HEK293T (cell line): ENCODE results near the gene CDSN.

Experiments used
- CTCF ChIA-PET: fragments of 350-600 bp; formaldehyde crosslinking; extraction: SDS; loops from one replicate; lab custom pipeline; 2021; ENCODE audit warnings: antibody characterized with exemption, inconsistent platforms; lab: Yijun Ruan, JAX
- POLR2A ChIA-PET: fragments of 350-600 bp; formaldehyde crosslinking; extraction: SDS; loops from one replicate; lab custom pipeline; 2020; ENCODE audit warnings: antibody characterized with exemption, inconsistent platforms; lab: Yijun Ruan, JAX
- DNase-seq: peaks from one replicate; pipeline ENCODE4 v3.0.0; 2012; ENCODE audit warnings: mixed read lengths; ENCODE audit errors: extremely low spot score
- ARNT ChIP-seq: fragments of 450-650 bp; IDR thresholded peaks from 2 replicates; pipeline ENCODE4 v1.6.1; 2017; ENCODE audit warnings: mild to moderate bottlenecking
- BHLHE40 ChIP-seq: fragments of 450-650 bp; IDR thresholded peaks from 2 replicates; pipeline ENCODE4 v1.6.1; 2016; ENCODE audit warnings: mild to moderate bottlenecking, moderate library complexity, borderline replicate concordance
- CTBP1 ChIP-seq: fragments of 450-650 bp; IDR thresholded peaks from 2 replicates; pipeline ENCODE4 v1.6.1; 2016; ENCODE audit warnings: borderline replicate concordance
- ELF4 ChIP-seq: fragments of 450-650 bp; IDR thresholded peaks from 2 replicates; pipeline ENCODE4 v1.6.1; 2017; ENCODE audit warnings: antibody characterized with exemption
- FOXA1 ChIP-seq: fragments of 450-650 bp; IDR thresholded peaks from 2 replicates; pipeline ENCODE4 v1.6.1; 2016; ENCODE audit warnings: mild to moderate bottlenecking
- FOXK2 ChIP-seq: fragments of 450-650 bp; IDR thresholded peaks from 2 replicates; pipeline ENCODE4 v1.6.1; 2016; ENCODE audit warnings: mild to moderate bottlenecking
- FOXM1 ChIP-seq: fragments of 450-650 bp; IDR thresholded peaks from 2 replicates; pipeline ENCODE4 v1.6.1; 2017; ENCODE audit warnings: mild to moderate bottlenecking, borderline replicate concordance
- HDGF ChIP-seq: fragments of 450-650 bp; IDR thresholded peaks from 2 replicates; pipeline ENCODE4 v1.6.1; 2017; ENCODE audit warnings: antibody characterized with exemption, borderline replicate concordance
- L3MBTL2 ChIP-seq: fragments of 450-650 bp; conservative IDR thresholded peaks from 2 replicates; pipeline ENCODE4 v1.6.1; 2016; ENCODE audit warnings: mild to moderate bottlenecking
- LEF1 ChIP-seq: fragments of 450-650 bp; IDR thresholded peaks from 2 replicates; pipeline ENCODE4 v1.6.1; 2017; ENCODE audit warnings: mild to moderate bottlenecking, borderline replicate concordance
- NFRKB ChIP-seq: fragments of 450-650 bp; IDR thresholded peaks from 2 replicates; pipeline ENCODE4 v1.6.1; 2016; ENCODE audit warnings: mild to moderate bottlenecking, moderate library complexity
- PKNOX1 ChIP-seq: fragments of 450-650 bp; IDR thresholded peaks from 2 replicates; pipeline ENCODE4 v1.6.1; 2016
- SP1 ChIP-seq: fragments of 450-650 bp; IDR thresholded peaks from 2 replicates; pipeline ENCODE4 v1.6.1; 2017
- SUZ12 ChIP-seq: fragments of 450-650 bp; IDR thresholded peaks from 2 replicates; pipeline ENCODE4 v1.6.1; 2016; ENCODE audit warnings: mild to moderate bottlenecking
- TARDBP ChIP-seq: fragments of 450-650 bp; IDR thresholded peaks from 2 replicates; pipeline ENCODE4 v1.6.1; 2016
- ZNF384 ChIP-seq: fragments of 450-650 bp; IDR thresholded peaks from 2 replicates; pipeline ENCODE4 v1.6.1; 2016

Gene CDSN

DNA sequence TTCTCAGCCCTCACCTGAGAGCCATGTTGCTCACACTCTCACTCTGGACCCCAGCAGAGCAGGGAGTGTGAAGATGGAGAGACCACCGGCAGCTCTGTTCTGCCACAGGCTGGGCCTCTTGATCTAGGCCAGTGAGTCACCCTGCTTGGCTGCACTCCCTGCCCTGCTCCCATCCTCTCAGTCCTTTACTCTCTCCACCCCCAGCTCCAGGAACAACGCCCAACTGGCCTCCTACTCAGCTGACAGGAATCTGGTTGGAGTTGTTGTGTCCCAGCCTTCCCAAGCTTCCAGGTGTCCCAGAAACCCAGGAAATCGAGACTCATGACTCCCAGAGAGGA lies 5.7 kb downstream of the CDSN start, which contains the start of gene PSORS1C1:
Gene PSORS1C1 (plus strand): TSS at position 260 of the 338 bp plus-strand sequence. CDS start 14,833 bp downstream, outside the sequence.
- no peak for TF ChIP-seq FOXM1
- TF ChIP-seq TARDBP = no peak
- TF ChIP-seq ARNT = no peak
- TF ChIP-seq BHLHE40 = no peak
- no peak for TF ChIP-seq SP1
- TF ChIP-seq ELF4 = no peak
- TF ChIP-seq FOXA1 = no peak
- ChIA-PET CTCF (interaction anchor here (1.0 to 1.7 kb wide), 5 partner anchors 11 to 172 kb away, joined by 3 to 5 read pairs (median 3); no protein-coding TSS in a partner anchor), POLR2A (interaction anchor here (1.1 kb wide), 1 partner anchor 12 kb away, joined by 3 read pairs; no protein-coding TSS in a partner anchor)
- no peak for DNase-seq

- DNase-seq = no peak
- TF ChIP-seq CTBP1 (no peak), BHLHE40 (no peak), SUZ12 (no peak), TARDBP (no peak), FOXM1 (no peak), ELF4 (no peak), FOXA1 (no peak), ZNF384 (no peak), FOXK2 (no peak), ARNT (no peak)
- CTCF ChIA-PET = interaction anchor here (1.5 to 1.7 kb wide), 3 partner anchors 10 to 16 kb away, joined by 3 to 5 read pairs (median 3); no protein-coding TSS in a partner anchor
- POLR2A ChIA-PET = no interaction called here
Observed at GRCh38 chr6:31113861-31114540, 6.2 kb downstream of the CDSN start.

GRCh38 chr6:31112478-31112877 lies 7.8 kb downstream of the CDSN start, which contains the start of gene C6orf15:
C6orf15 (minus strand) TSS chr6:31112575; CDS start chr6:31112555, 20 bp downstream.
- DNase-seq = no peak
- ChIA-PET CTCF (no interaction called here), POLR2A (no interaction called here)
- TF ChIP-seq NFRKB = no peak
- no peak for TF ChIP-seq ZNF384
- TF ChIP-seq LEF1 = no peak
- TF ChIP-seq HDGF = no peak

- CTCF ChIA-PET = no interaction called here
- TF ChIP-seq ELF4 = no peak
- TF ChIP-seq FOXM1 = no peak
- TF ChIP-seq FOXA1 = no peak
- no peak for TF ChIP-seq BHLHE40
- TF ChIP-seq NFRKB = no peak
- TF ChIP-seq CTBP1 = no peak
- no peak for TF ChIP-seq LEF1
- no peak for TF ChIP-seq SP1
- no peak for TF ChIP-seq ZNF384
- TF ChIP-seq ARNT = no peak
- TF ChIP-seq HDGF = no peak
- no peak for TF ChIP-seq PKNOX1
- no peak for TF ChIP-seq TARDBP
- no peak for TF ChIP-seq FOXK2
- TF ChIP-seq SUZ12 = no peak
- TF ChIP-seq L3MBTL2 = no peak
- no peak for DNase-seq
- POLR2A ChIA-PET = no interaction called here
Observed at GRCh38 chr6:31111712-31112111, 8.5 kb downstream of the CDSN start.

GRCh38 chr6:31110825-31111582 lies 9.2 kb downstream of the CDSN start:
- DNase-seq = no peak
- no peak for TF ChIP-seq CTBP1
- no peak for TF ChIP-seq L3MBTL2
- CTCF ChIA-PET = no interaction called here
- POLR2A ChIA-PET = no interaction called here

- no peak for DNase-seq
- TF ChIP-seq LEF1 (no peak), L3MBTL2 (no peak), SUZ12 (no peak), BHLHE40 (no peak), ELF4 (no peak)
- POLR2A ChIA-PET = no interaction called here
- CTCF ChIA-PET = no interaction called here
Observed at GRCh38 chr6:31107052-31107451, 13.2 kb downstream of the CDSN start.

- no peak for DNase-seq
- ChIA-PET POLR2A (interaction anchor here (1.0 kb wide), 1 partner anchor 10 kb away, joined by 3 read pairs; no protein-coding TSS in a partner anchor), CTCF (interaction anchor here (0.7 to 1.8 kb wide), 6 partner anchors 12 to 89 kb away, joined by 3 to 6 read pairs (median 3); partner anchors contain the start of gene PSORS1C1)
- TF ChIP-seq NFRKB (no peak), L3MBTL2 (no peak), LEF1 (no peak)
Observed at GRCh38 chr6:31103136-31103535, 17.1 kb downstream of the CDSN start.
